NCI-H226 (cell line): ENCODE results near the gene OR5K3.

Experiments used
- DNase-seq: peaks from one replicate; pipeline ENCODE4 v3.0.0-alpha.2; 2015

Gene OR5K3

DNA sequence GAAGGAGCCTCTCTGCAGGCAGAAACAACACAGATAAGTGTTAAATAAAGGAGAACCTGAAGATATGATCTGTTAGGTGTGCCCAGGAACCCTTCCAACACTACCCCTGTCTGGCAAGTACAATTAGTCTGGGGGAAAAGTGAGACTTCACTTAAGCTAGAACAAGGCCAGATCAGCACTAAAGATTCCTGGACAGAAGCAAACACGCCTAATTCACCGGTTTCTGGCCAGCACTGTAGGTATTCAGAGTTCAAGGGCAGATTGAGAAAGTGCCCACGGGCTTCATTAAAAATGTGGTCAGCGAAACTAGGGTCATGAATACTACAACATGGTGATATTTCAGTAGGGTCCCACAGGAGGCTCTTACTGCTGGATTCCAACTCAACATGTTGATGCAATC lies 43.9 kb downstream of the OR5K3 start:
- no peak for DNase-seq

DNA sequence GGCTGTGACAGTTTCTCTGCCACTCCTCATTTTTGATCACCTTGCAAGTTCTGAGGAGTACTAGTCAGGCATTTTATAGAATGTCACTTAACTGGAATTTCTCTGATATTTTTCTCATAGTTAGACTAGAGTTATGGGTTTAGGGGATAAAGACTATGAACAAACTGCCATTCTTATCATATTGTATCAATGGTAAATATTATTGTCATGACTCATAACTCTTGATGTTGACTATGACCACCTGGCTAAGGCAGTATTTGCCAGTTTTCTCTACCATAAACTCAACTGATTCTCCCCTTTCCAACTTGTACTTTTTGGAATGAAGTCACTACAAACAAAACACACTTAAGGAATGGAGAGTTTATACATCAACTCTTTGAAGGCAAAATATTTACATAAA lies 49.8 kb downstream of the OR5K3 start:
- no peak for DNase-seq
